A673 (cell line): ENCODE data around the gene SLC38A9. TPM values are rescaled to one million over a fixed set of nuclear protein-coding genes. Genes with fewer than 3 reads are reported as not detected.

Source experiments
- BruUV-seq: library from RNA; stranded (reverse); fragments of 400-500 nt; replicated peaks from 2 replicates; lab custom pipeline; 2021; lab: Mats Ljungman, UMichigan
- CTCF ChIA-PET: fragments of 300-600 bp; sonication (Branson Sonifier 250); formaldehyde crosslinking; loops from one replicate; lab custom pipeline; 2022; ENCODE audit warnings: antibody characterized with exemption; lab: Charles Lee
- POLR2A ChIA-PET: fragments of 300-600 bp; sonication (Branson Sonifier 250); formaldehyde crosslinking; loops from one replicate; lab custom pipeline; 2022; ENCODE audit warnings: antibody characterized with exemption; ENCODE audit not compliant: low non-redundant PET; lab: Charles Lee
- DNase-seq: peaks from one replicate; pipeline ENCODE4 v3.0.0-alpha.2; 2015; ENCODE audit warnings: low spot score
- H3K27ac ChIP-seq: fragments of 200-600 bp; sonication (generic); 2 replicates; pipeline ENCODE4 v1.5.1; 2016; ENCODE audit warnings: mixed run types, low read depth, mild to moderate bottlenecking, mixed read lengths, antibody characterized with exemption, low read length; ENCODE audit not compliant: poor library complexity, severe bottlenecking
- H3K27me3 ChIP-seq: fragments of 200-600 bp; sonication (generic); replicated peaks from 2 replicates; pipeline ENCODE4 v1.6.1; 2017; ENCODE audit warnings: mixed run types, low read depth, mild to moderate bottlenecking, mixed read lengths, antibody characterized with exemption, low read length; ENCODE audit not compliant: insufficient read depth, poor library complexity
- H3K36me3 ChIP-seq: fragments of 200-600 bp; sonication (generic); 2 replicates; pipeline ENCODE4 v1.6.1; 2016; ENCODE audit warnings: mixed run types, mild to moderate bottlenecking, mixed read lengths, antibody characterized with exemption, low read length; ENCODE audit not compliant: insufficient read depth, poor library complexity, severe bottlenecking
- H3K4me1 ChIP-seq: fragments of 200-600 bp; sonication (generic); 2 replicates; pipeline ENCODE4 v1.6.1; 2017; ENCODE audit warnings: mixed run types, mild to moderate bottlenecking, mixed read lengths, antibody characterized with exemption, low read length; ENCODE audit not compliant: insufficient read depth, poor library complexity, severe bottlenecking
- H3K4me3 ChIP-seq: fragments of 200-600 bp; sonication (generic); 2 replicates; pipeline ENCODE4 v1.5.1; 2016; ENCODE audit warnings: low read depth, mixed run types, mild to moderate bottlenecking, mixed read lengths, low read length; ENCODE audit not compliant: poor library complexity, severe bottlenecking
- H3K9me3 ChIP-seq: fragments of 200-600 bp; sonication (generic); 2 replicates; pipeline ENCODE4 v1.6.1; 2016; ENCODE audit warnings: mixed run types, low read depth, mild to moderate bottlenecking, mixed read lengths, antibody characterized with exemption, low read length; ENCODE audit not compliant: poor library complexity, severe bottlenecking
- CTCF ChIP-seq: fragments of 300-800, 200-600 bp; sonication (generic); conservative IDR thresholded peaks from 2 replicates; pipeline ENCODE4 v1.5.1; 2017; ENCODE audit warnings: low read depth, mild to moderate bottlenecking, antibody characterized with exemption, low read length, moderate library complexity, mixed read lengths
- EZH2 ChIP-seq: fragments of 200-600 bp; sonication (generic); IDR thresholded peaks from 2 replicates; pipeline ENCODE4 v1.6.1; 2017; ENCODE audit warnings: borderline replicate concordance, low read depth, mild to moderate bottlenecking, mixed read lengths, antibody characterized with exemption, low read length; ENCODE audit not compliant: poor library complexity, severe bottlenecking
- intact Hi-C: fragments of 100-400 bp; cut with micrococcal nuclease; formaldehyde crosslinking; loops from one replicate; pipeline ENCODE4 v1.10.0; 2022; ENCODE audit not compliant: unreplicated experiment
- total RNA-seq: library from RNA; stranded (reverse); gene quantifications from 2 replicates; pipeline ENCODE4 v1.2.3, GENCODE V29; 2021

Gene SLC38A9
- total RNA-seq, 1 experiment from 2014 or later: 22.1 TPM

GRCh38 chr5:55634209-55634805, 77.8 kb downstream of the SLC38A9 start:
- Histone ChIP-seq H3K9me3 (no peaks in the 10 kb centered on the region), H3K4me3 (no peak overlapping the region), H3K4me1 (peaks cover 9% of the 10 kb centered on the region), H3K27me3 (no peaks in the 10 kb centered on the region), H3K27ac (no peak overlapping the region), H3K36me3 (no peaks in the 10 kb centered on the region)
- no TSS peak for BruUV-seq
- CTCF ChIA-PET: no interaction called here
- POLR2A ChIA-PET: no interaction called here
- intact Hi-C loops: no loop called here
- peak; percentile 11 for DNase-seq
- TF ChIP-seq EZH2: no peak

- no TSS peak for BruUV-seq
- intact Hi-C loops: no loop called here
- Histone ChIP-seq H3K4me1 (peaks cover 9% of the 10 kb centered on the region), H3K27ac (no peak overlapping the region), H3K36me3 (no peaks in the 10 kb centered on the region), H3K9me3 (no peaks in the 10 kb centered on the region), H3K27me3 (no peaks in the 10 kb centered on the region), H3K4me3 (no peak overlapping the region)
- no peak for TF ChIP-seq EZH2
- TF ChIP-seq CTCF: no peak
- ChIA-PET POLR2A (no interaction called here), CTCF (no interaction called here)
- no peak for DNase-seq
Measured at GRCh38 chr5:55633574-55634208, 78.4 kb downstream of the SLC38A9 start.

GRCh38 chr5:55629815-55630214, 82.3 kb downstream of the SLC38A9 start:
- intact Hi-C loops: no loop called here
- no peaks in the 10 kb centered on the region for H3K36me3 ChIP-seq
- TF ChIP-seq CTCF (no peak), EZH2 (no peak)
- no peaks in the 10 kb centered on the region for H3K27me3 ChIP-seq
- no peak overlapping the region for H3K4me3 ChIP-seq
- no TSS peak for BruUV-seq
- H3K27ac ChIP-seq: no peak overlapping the region
- ChIA-PET POLR2A (no interaction called here), CTCF (no interaction called here)
- H3K9me3 ChIP-seq: no peaks in the 10 kb centered on the region
- DNase-seq: no peak
- H3K4me1 ChIP-seq: peaks cover 35% of the 10 kb centered on the region
